HepG2 (cell line): Measurements from ENCODE around the gene MAP2K3. TPM values are rescaled to one million over a fixed set of nuclear protein-coding genes. Genes with fewer than 3 reads are reported as not detected.

Experiments used
- ATAC-seq: fragments of 200-7000 bp; cut with Tn5 transposase; 3 replicates; pipeline ENCODE4 v1.9.1; 2020; ENCODE audit warnings: mild to moderate bottlenecking, moderate library complexity
- BruUV-seq: library from RNA; stranded (reverse); fragments of 400-500 nt; replicated peaks from 2 replicates; lab custom pipeline; 2021; lab: Mats Ljungman, UMichigan
- CTCF ChIA-PET: fragments of 300-600 bp; formaldehyde crosslinking; extraction: SDS; loops from one replicate; lab custom pipeline; 2021; ENCODE audit warnings: low total read pairs, inconsistent platforms, low intra/inter-chr PET ratio; lab: Yijun Ruan, JAX
- POLR2A ChIA-PET: fragments of 350-600 bp; sonication (Branson Sonifier 250); formaldehyde crosslinking; loops from one replicate; lab custom pipeline; 2020; ENCODE audit warnings: antibody characterized with exemption, inconsistent platforms; lab: Yijun Ruan, JAX
- DNase-seq: peaks from one replicate; pipeline ENCODE4 v3.0.0-alpha.2; 2015; ENCODE audit warnings: low spot score
- FAIRE-seq: peaks from 3 replicates; lab custom pipeline; 2011; peaks lifted over from hg19 to GRCh38; lab: Jason Lieb, UNC
- H2AFZ ChIP-seq: one replicate; pipeline ENCODE4 v1.6.1; 2011; ENCODE audit warnings: low read length, inconsistent platforms
- H3K27ac ChIP-seq: fragments of 300-600 bp; 3 replicates; pipeline ENCODE4 v1.8.0; 2011; ENCODE audit warnings: mixed run types, mild to moderate bottlenecking, mixed read lengths, low read length, inconsistent platforms; ENCODE audit not compliant: insufficient read depth; ENCODE audit errors: extremely low read length
- H3K27me3 ChIP-seq, 2 experiments: fragments of 200-600 bp in 1 of 2; 2 replicates in 1 of 2; 3 replicates in 1 of 2; pipeline versions ENCODE4 v1.6.0 to v1.8.0; 2011; ENCODE audit warnings: low read length in 2 of 2, mild to moderate bottlenecking in 2 of 2, moderate library complexity in 2 of 2, inconsistent platforms in 1 of 2; ENCODE audit not compliant: insufficient read depth in 2 of 2, control insufficient read depth in 1 of 2
- H3K36me3 ChIP-seq, 2 experiments: fragments of 200-600 bp in 1 of 2; replicated peaks in 1 of 2; 2 replicates in 1 of 2; 3 replicates in 1 of 2; pipeline versions ENCODE4 v1.5.1 to v1.8.0; 2011; ENCODE audit warnings: low read length in 2 of 2, inconsistent platforms in 1 of 2; ENCODE audit not compliant: insufficient read depth in 2 of 2, control insufficient read depth in 1 of 2
- H3K4me1 ChIP-seq: 2 replicates; pipeline ENCODE4 v1.5.1; 2012; ENCODE audit warnings: low read length, inconsistent platforms; ENCODE audit not compliant: insufficient read depth
- H3K4me2 ChIP-seq: 2 replicates; pipeline ENCODE4 v1.6.0; 2011; ENCODE audit warnings: low read depth, low read length, inconsistent platforms
- H3K4me3 ChIP-seq, 3 experiments: fragments of 200-600 bp in 1 of 3; sonication (generic), shearing (Covaris generic) in 1 of 3; replicated peaks in 1 of 3; 2 replicates each; pipeline ENCODE4 v1.5.1; 2011 to 2016; ENCODE audit warnings: low read length in 3 of 3, inconsistent platforms in 2 of 3, low read depth in 2 of 3, mild to moderate bottlenecking in 2 of 3, control low read depth in 1 of 3, mixed read lengths in 1 of 3; ENCODE audit not compliant: insufficient read depth in 1 of 3
- H3K79me2 ChIP-seq: one replicate; pipeline ENCODE4 v1.6.1; 2011; ENCODE audit warnings: low read length, inconsistent platforms; ENCODE audit not compliant: insufficient read depth
- H3K9ac ChIP-seq: 2 replicates; pipeline ENCODE4 v1.6.0; 2011; ENCODE audit warnings: mild to moderate bottlenecking, low read depth, low read length, inconsistent platforms; ENCODE audit not compliant: insufficient read depth
- H3K9me3 ChIP-seq: 2 replicates; pipeline ENCODE4 v1.5.1; 2012; ENCODE audit warnings: mild to moderate bottlenecking, low read length
- H4K20me1 ChIP-seq: 2 replicates; pipeline ENCODE4 v1.6.0; 2011; ENCODE audit warnings: inconsistent platforms, mild to moderate bottlenecking, low read length, moderate library complexity; ENCODE audit not compliant: insufficient read depth
- AGO2 ChIP-seq: fragments of 200-400 bp; formaldehyde crosslinking; optimal IDR thresholded peaks from 2 replicates; pipeline ENCODE3; 2017; ENCODE audit warnings: mild to moderate bottlenecking, low read depth, low read length, moderate library complexity
- NPAS2 ChIP-seq: sonication (generic); formaldehyde crosslinking; IDR thresholded peaks from 2 replicates; pipeline ENCODE4 v1.8.0; 2022; ENCODE audit warnings: mild to moderate bottlenecking, missing genetic modification reagents, borderline replicate concordance
- STAT5B ChIP-seq: sonication (generic); formaldehyde crosslinking; IDR thresholded peaks from 2 replicates; pipeline ENCODE4 v1.4.0; 2020; ENCODE audit warnings: missing genetic modification reagents
- YEATS2 ChIP-seq: sonication (generic); formaldehyde crosslinking; IDR thresholded peaks from 2 replicates; pipeline ENCODE4 v1.4.0; 2020; ENCODE audit warnings: missing genetic modification reagents, borderline replicate concordance
- ZBTB1 ChIP-seq: sonication (generic); formaldehyde crosslinking; IDR thresholded peaks from 2 replicates; pipeline ENCODE4 v1.4.0; 2020; ENCODE audit warnings: missing genetic modification reagents, borderline replicate concordance
- ZNF280B ChIP-seq: sonication (generic); formaldehyde crosslinking; IDR thresholded peaks from 2 replicates; pipeline ENCODE4 v1.5.0; 2020; ENCODE audit warnings: missing genetic modification reagents, mild to moderate bottlenecking, borderline replicate concordance
- ZNF597 ChIP-seq: sonication (generic); formaldehyde crosslinking; IDR thresholded peaks from 2 replicates; pipeline ENCODE4 v1.5.0; 2020; ENCODE audit warnings: missing genetic modification reagents
- WGBS: methylation state at CpG from one replicate; pipeline ENCODE4 v1.1.6; 2017; ENCODE audit warnings: low lambda C conversion rate; 5-methylcytosine and 5-hydroxymethylcytosine counted together
- in situ Hi-C: cut with HindIII; loops from 2 replicates; pipeline ENCODE4 v1.10.0; 2017; ENCODE audit warnings: low pct_unique_long_range_greater_than_20kb; ENCODE audit not compliant: extremely low pct_ligation_motif_present
- intact Hi-C: fragments of 100-400 bp; cut with micrococcal nuclease; formaldehyde crosslinking; loops from one replicate; pipeline ENCODE4 v1.10.0; 2022; ENCODE audit not compliant: unreplicated experiment
- polyA plus RNA-seq, 8 experiments: library from polyadenylated mRNA; depleted of rRNA in 3 of 8; stranded (reverse) in 7 of 8; unstranded in 1 of 8; fragments of >200 nt; fragmentation: Illumina TruSeq in 4 of 8; extraction: Trizol in 4 of 8; gene quantifications; 2 replicates each; pipeline versions ENCODE4 v1.2.1 to v1.2.3, GENCODE V29; 2011 to 2016; ENCODE audit warnings: low read depth in 4 of 8, missing spikeins in 1 of 8, mixed read lengths in 1 of 8; ENCODE audit not compliant: insufficient read depth in 1 of 8
- total RNA-seq, 5 experiments: library from RNA; depleted of rRNA; stranded (reverse); fragments of >200 nt; fragmentation: Illumina TruSeq; extraction: Trizol; gene quantifications; 2 replicates each; pipeline ENCODE4 v1.2.3, GENCODE V29; 2016; ENCODE audit warnings: low read depth in 1 of 5

Gene MAP2K3
- total and polyA plus RNA-seq, 2 of the 13 experiments (the other 11 are each of a cell fraction or from before 2014, with no cell fraction given), result 20.5 to 27.4 TPM

- no peaks in the 10 kb centered on the region; a peak in 1 of 5 replicates for H3K27me3 ChIP-seq
- peaks cover 10% of the 10 kb centered on the region for H3K4me1 ChIP-seq
- no peaks in the 10 kb centered on the region for H3K36me3 ChIP-seq
- no peaks in the 10 kb centered on the region for H3K79me2 ChIP-seq
- WGBS, result 62% methylated on average over 11 of the region's 25 CpGs
- ChIA-PET CTCF (no interaction called here), POLR2A (interaction anchor here (0.7 kb wide), 1 partner anchor 197 kb away, joined by 3 read pairs; the partner anchor contains the start of gene USP22)
- H3K4me3 ChIP-seq, result no peak overlapping the region
- intact Hi-C loops (loop anchor here (5.0 kb wide), 1 partner anchor 113 kb away; the partner anchor contains the start of gene DHRS7B), in situ Hi-C loops (no loop called here)
- no peak overlapping the region for H3K27ac ChIP-seq
- ATAC-seq, result no peak
- no peak overlapping the region for H2AFZ ChIP-seq
- H3K4me2 ChIP-seq, result no peak overlapping the region
- DNase-seq, result no peak
- no TSS peak for BruUV-seq
- H3K9ac ChIP-seq, result no peak overlapping the region
- no peaks in the 10 kb centered on the region for H3K9me3 ChIP-seq
- H4K20me1 ChIP-seq, result no peaks in the 10 kb centered on the region
- TF ChIP-seq NPAS2 (CRISPR knock-in tag), result no peak
- no peak for TF ChIP-seq YEATS2 (CRISPR knock-in tag)
- TF ChIP-seq AGO2, result peak; percentile 16
- no peak for TF ChIP-seq STAT5B (CRISPR knock-in tag)
- TF ChIP-seq ZNF597 (CRISPR knock-in tag), result no peak
- TF ChIP-seq ZNF280B (CRISPR knock-in tag), result no peak
- no peak for TF ChIP-seq ZBTB1 (CRISPR knock-in tag)
- no peak for FAIRE-seq
Observed at GRCh38 chr17:21240369-21241055, 44.0 kb upstream of the MAP2K3 start.
